ENCODE measurements around the gene POU2F3.

The POU2F3 gene

DNA sequence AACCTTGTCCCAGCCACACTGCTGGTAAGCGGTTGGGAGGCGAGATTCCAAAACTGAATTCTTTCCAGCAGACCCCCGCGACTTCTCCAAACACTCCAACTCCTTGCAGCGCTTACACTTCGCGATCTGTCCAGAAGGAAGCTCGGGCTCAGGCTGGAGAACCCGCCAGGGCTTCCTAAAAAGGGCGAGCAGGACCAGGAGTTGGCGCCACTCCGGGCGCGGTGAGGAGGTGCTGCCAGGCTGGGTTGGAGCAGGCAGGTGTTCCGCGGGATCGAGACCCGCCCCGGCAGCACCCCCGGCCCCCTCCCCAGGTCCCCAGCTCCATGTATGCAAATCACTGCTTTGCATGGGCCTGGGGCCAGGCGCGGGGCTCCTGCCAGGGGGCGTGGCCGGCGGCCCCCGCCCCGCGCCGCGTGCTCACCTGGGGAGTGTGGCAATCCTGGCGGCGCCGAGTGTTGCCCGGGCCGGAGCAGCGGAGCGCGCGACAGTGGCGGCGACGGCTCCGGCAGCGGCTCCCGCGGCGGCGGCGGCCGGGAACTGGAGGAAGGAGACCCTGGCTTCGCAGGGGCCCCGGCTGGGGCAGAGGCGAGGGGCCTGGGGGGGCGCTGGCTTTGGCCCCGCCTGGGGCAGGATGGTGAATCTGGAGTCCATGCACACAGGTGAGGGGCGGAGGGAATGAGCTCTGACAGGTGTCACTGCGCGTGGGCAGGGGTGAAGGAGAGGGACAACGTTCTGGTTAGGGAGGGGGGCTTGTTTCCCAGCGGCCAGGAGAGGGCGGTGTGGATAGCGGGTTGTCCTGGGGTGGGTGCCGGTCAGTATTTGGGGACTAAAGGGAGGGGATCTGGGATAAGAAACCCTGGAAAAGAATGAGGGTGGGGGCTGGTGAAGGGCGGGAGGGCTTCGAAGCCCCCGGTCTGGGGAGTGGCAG is at the start of gene POU2F3:
TSS of gene POU2F3 (plus strand) at position 428 of the 928 bp plus-strand sequence. CDS start at position 632, 204 bp downstream.
- DNase-seq (ENCODE audit: low spot score), result no peak

DNA sequence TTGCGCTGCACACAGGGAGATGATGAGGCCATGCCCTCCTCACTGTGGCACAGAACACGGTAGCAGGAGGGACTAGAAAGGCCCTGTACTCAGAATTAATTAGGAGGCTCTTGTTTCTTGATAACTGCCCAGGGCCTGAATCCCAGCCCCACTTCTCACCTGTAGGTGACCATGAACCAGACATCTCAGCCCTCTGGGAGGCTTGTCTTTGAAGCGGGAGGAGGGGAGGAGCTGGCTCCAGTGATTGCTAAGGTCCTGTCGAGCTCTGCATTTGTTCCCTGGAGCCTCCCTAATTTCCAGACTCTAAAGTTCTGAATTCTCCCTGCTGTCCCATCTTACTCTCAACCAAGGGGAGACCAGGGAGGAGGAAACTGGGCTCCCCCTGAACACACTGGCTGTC is 48.9 kb upstream of the POU2F3 start:
- DNase-seq (ENCODE audit: low spot score), result no peak

DNA sequence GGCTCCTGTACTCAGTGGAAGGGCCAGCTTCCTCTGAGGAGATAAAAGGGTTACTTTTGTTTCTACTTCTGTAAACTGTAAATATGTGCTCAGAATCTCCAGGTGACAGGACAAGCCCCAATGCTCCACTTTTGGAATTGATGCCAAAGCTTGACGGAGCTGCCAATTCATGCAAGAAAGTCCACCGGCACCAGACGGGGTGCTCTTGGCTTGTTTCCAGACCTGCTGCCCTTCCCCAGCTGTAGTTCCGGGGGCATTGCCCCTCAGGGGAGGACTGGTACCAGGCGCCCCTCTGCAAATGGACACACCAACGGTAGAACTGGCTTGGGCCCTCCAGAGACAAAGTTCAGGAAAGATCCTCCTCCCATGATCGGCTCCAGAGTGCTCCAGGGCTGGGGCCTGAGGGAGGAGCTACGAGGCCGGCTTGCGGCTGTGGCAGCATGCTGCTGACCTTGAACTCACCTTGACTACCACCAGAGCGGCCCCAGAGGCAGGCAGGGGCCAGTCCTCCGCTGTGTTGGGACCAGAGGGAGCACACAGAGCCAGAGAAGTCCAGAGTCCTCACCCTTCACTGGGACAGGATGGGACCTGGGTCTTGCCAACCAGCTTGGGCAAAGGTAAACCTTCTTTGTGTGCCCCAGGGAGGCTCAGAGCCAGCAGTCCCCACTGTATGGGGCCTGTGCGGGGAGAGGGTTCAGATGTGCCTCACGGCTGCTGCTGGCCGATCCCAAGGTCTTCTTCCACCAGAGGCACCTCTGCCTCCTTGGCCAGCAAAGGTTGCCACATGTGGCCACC is 46.9 kb upstream of the POU2F3 start:
- DNase-seq (ENCODE audit: low spot score), result no peak

DNA sequence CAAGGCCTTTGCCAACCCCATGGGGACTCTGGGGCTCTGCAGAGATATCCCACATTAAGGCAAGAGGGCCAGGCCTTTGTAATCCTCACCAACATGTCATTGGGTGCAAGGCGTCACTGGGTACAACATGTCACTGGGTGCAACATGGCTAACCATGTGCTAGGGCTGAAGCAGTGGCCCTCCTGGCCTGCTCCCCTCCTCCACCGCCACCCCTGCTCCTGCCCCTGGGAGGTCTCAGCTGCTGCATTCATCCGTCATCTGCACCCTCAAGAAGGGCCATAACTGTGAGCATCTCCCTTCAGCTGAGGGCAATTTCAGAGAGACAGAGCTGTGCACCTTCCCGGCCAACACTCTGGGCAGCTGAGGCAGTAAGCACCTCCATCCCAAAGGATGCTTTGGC is 45.8 kb upstream of the POU2F3 start:
- no peak for DNase-seq (ENCODE audit: low spot score)

DNA sequence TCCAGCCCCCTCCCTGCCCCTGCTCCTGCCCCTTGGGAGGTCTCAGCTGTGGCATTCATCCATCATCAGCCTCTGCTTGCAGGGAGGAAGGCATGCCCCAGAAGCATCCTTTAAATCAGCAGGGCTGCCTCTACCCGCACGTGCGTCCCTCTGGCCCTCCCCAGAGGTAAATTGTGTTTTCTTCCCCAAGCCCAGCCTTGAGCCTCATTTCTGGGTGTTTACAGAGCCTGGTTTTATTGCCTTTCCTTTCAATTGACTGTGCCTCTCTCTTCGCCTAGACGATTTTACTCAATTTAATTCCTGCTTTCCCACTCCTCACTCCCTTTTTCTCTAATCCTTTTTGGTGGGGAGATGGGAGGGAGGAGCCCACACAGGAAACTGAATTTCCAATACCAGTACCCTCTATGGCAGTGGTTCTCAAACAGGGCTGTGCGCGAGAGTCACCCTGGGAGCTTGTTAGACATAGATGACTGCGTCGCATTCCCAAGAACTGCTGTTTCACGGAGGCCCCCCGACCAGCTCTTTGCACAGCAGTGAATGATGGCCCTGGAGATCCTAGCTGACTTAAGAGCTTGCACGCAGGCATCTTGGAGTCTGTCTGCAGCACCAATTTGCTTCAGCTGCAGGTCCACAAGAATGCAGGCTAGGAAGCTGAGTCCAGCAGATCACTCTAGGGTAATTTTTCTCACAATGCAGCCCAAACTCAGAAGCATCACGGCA is 44.2 kb upstream of the POU2F3 start:
- no peak for DNase-seq (ENCODE audit: low spot score)

DNA sequence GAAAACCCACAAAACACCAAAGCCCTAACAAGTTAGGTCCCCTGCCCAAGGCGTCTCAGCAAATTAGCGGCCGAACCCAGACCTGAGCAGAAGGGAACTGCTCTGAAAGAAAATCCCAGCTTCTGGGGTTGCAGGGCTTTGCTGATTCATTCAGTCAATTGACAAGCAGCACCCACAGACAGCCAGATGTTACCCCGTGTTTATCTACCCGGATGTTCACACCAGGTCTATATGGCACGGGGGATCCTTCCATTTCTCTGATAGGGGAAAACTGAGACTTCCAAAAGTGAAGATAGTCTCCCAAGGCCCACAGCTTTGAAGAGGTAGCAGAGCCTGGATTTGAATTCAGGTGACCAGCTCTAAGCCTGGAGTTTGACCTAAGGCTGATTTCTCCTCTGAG is 43.1 kb upstream of the POU2F3 start:
- no peak for DNase-seq (ENCODE audit: low spot score)

DNA sequence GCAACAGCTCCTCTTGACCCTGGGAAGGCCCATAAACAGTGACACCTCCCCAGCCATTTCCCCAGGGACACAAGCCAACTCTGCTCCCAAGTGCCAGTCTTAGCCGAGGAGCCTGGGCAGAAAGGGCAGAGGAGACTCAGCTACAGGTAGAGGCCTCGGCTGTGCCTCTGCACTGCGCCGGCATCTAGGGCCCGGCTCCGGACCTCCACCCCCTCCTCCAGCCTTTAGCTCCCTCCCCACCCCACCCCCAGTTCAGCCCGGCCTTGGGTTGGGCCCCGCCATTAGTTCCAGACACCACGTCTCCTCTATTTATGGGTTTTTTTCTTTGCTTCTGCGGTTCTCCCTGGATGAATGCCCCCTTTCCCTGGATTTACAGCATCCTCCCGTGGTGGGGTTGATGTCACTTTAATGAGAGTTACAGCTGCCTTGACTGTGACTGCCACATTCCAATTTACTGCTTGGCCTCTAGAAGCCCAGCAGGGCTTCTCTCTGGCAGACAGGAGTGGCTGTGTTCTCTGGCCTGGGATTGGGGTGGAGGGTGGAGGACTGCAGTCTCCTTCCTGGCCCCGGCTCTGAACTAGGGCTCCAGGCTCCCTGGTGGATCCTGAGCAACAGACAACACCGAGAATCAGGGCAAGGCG is 42.6 kb upstream of the POU2F3 start:
- DNase-seq (ENCODE audit: low spot score), result no peak

DNA sequence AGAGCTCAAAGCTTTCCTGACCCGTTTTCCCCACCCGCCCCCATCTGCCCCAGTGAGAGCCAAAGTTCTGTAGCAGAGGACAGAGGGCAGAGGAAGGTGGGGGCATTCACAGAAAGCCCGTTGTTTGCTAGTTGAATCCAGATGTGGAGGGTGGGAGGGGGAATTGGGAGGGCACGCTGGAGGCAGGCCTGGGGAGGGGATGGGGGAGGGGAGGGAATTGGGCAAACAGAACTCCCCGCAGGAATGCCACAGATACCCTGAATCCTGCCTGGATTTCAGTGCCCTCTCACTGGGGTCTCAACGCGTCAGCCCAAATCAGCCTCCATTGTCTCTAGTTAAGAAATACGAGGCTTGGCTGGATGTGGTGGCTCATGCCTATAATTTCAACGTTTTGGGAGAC is 42.0 kb upstream of the POU2F3 start:
- DNase-seq (ENCODE audit: low spot score), result no peak

DNA sequence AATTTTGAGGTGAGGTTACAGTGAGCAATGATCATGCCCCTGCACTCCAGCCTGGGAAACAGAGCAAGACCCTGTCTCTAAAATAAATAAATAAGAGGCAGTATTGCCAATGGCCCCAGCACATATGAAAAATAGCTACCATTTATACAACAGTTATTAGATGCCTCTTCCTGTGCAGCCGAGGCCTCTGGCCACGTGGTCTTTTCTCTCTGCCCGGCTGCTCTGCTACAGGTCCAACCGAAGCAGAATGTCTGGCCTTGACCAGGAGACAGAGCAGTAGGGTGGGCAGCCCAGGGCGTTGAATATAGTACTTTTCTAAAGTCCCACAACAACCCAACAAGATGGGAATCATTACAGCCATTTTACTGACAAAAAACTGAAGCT is 41.5 kb upstream of the POU2F3 start:
- DNase-seq (ENCODE audit: low spot score), result no peak

DNA sequence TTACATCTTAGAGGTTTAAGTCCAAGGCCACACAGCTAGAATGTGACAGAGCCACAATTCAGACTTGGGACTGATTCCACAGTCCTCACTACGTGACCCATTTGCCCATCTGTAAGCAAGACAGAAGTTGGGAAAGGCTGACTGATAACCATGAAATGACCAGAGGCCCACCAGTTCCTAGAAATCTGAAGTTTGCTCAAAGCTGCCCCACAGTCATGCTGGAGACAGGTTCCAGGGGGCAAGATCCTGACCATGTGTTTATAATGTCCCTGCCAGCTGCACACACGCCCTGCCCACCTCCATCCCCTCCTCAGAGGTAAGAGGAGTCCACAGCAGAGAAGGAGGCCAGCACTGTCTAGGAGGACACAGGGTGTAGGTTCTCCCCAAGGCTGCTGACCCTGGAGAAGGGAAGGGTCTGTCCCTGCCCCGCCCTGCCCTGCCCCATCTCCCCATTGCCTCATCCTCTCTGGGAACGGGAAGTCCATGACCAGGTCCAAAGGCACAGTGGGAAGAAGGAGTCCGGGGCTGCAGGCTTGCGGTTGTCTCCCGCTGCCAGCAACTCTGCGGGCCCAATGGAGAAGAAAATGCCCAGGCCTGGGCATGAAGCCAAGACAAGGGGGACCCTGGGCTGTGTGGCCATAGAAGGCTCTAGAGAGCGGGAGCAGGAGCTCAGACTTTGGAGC is 41.0 kb upstream of the POU2F3 start:
- DNase-seq (ENCODE audit: low spot score), result no peak

DNA sequence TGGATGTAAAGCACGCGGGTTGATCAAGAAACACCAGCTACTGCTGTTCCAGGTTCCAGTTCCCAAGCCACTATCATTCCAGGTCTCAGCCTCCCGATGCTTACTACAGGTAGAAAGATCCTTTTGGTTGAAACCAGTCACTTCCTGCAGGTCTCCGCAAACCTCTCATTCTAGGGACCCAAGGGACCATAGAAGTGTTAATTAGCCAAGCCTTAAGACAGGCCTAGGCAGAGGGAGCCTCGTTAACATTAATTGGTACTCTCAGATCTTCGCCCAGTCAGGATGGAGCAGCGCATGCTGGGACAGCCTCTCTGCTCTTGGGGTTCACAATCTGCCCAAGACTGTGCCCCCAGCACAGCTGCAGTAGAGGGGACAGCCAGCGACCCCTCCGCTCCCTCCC is 40.3 kb upstream of the POU2F3 start:
- no peak for DNase-seq (ENCODE audit: low spot score)

DNA sequence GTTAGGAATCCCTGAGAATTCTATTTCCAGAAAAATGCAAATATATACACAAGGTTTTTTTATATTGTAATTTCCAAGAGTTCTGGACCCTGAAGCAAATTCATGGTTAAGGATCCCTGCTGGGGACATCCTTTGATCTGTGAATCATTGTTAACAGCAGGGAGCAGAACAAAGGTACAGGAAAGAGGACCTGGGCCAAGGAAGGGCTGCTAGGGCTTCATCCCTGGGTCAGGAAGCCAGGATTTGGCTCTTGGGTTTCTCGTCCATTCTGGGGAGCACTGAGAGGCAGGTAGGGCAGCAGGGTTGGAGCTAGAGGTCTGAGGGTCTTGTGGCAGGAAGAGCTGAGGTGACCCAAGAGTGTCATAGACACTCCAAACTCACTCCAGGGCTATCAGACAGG is 39.3 kb upstream of the POU2F3 start:
- no peak for DNase-seq (ENCODE audit: low spot score)

DNA sequence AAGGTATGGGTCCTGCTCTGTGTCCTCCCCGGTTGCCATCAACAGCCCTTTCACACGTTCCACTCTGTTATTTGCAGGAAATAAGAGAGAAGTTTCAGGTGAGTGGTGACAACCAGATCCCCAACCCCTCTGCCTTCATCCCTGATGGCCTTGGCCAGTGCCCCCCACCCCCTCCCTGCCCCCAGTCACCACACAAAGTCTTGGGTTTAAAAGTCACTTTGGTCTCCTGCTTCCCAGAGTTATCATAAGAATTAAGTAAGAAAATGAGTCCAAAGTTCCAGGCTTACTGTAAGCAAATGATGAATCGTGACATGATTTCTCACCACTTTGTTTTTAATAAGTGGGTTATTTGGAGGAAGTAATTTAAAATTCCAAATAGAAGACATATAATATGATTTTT is 38.3 kb upstream of the POU2F3 start:
- DNase-seq (ENCODE audit: low spot score), result no peak

DNA sequence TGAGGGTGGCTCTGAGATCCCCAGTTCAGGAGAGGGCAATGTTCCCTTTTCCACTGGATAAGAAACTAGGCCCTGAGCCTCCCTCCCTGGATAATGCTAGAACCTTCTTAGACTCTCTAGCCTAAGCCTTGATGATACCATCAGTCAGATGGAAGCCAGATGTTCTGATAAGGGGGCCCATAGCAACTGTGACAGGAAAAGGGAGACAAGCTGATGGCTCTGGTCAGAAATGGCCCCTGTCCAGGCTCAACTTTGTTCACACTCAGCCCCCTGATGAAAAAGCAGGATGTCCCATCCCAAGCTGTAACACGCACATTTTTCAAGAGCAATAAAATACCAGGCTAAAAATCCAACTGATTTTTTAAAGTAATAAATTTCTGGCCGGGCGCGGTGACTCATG is 36.3 kb upstream of the POU2F3 start:
- no peak for DNase-seq (ENCODE audit: low spot score)

DNA sequence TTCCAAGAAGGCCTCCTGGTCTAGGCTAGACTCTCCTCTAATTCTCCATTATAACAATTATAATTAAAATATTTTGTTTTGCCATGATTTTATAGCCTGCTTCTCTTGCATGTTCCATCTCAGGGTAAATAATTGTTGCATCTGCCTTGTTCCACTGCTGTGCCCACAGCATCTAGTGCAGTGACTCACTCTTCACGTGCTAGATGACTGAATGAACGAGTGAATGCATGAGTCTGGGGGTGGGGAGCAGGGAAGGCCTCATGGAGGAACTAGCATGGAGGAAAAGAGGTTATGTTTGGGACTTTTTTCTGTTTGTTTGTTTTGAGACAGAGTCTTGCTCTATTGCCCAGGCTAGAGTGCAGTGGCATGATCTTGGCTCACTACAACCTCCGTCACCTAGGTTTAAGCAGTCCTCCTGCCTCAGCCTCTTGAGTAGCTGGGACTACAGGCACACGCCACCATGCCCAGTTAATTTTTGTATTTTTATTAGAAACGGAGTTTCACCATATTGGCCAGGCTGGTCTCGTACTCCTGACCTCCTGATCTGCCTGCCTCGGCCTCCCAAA is 34.3 kb upstream of the POU2F3 start:
- peak; percentile 70 for DNase-seq (ENCODE audit: low spot score)

DNA sequence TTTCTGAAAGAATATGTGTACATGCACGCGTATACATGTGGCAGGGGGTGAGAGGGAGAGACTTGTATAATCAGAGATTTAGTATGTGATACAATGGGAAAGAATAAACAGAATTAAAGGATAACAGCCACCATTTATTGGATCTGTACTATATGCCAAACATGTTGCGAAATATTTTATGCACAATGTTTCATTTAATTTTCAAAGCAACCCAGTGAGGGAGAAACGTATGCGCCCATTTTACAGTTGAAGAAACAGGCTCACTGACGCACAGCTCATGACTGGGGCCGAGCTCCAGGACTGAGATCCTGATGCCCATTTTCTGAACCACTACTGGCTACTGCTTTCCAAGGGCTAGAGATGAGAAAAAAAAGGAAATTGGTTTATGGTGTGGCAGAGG is 32.4 kb upstream of the POU2F3 start:
- DNase-seq (ENCODE audit: low spot score), result no peak

DNA sequence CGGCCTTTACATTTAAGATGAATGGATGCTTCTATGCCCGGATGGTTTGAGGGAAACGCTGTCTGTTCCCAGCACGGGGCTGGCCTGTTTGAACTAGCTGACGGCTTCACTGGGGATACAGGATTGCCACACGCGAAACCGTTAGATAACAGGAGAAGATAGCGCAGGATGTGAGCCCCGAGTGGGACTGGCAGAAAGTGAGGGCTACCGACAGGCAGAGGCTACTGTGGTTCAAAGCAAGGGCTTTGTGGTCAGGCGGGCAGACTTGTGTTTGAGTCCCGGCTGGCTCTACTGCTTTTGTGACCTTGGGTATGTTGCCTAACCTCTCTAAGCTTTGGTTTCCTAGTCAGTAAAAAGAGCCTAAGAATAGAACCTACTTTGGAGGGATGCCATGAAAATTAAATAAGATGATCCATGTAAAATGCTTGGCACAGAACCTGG is 31.9 kb upstream of the POU2F3 start:
- no peak for DNase-seq (ENCODE audit: low spot score)

DNA sequence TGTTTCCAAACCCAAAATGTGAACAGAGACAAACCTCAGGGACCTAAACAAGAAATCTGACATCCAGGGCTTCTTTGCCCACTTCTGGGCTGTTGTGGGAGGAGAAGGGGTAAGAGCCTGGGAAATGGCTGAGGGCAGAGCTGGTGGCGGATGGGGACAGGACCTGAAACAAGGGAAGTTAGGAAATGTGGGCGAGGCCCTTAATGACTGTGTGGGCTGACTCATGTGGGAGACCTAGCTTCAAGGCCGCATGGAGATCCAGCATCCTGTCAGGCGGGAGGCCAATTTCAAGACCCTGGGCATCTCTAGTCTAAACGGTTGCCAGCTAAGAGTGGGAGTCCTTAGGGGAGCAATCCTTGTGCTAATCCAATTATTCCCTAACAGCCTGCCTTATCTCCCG is 31.2 kb upstream of the POU2F3 start:
- DNase-seq (ENCODE audit: low spot score), result peak; percentile 51

DNA sequence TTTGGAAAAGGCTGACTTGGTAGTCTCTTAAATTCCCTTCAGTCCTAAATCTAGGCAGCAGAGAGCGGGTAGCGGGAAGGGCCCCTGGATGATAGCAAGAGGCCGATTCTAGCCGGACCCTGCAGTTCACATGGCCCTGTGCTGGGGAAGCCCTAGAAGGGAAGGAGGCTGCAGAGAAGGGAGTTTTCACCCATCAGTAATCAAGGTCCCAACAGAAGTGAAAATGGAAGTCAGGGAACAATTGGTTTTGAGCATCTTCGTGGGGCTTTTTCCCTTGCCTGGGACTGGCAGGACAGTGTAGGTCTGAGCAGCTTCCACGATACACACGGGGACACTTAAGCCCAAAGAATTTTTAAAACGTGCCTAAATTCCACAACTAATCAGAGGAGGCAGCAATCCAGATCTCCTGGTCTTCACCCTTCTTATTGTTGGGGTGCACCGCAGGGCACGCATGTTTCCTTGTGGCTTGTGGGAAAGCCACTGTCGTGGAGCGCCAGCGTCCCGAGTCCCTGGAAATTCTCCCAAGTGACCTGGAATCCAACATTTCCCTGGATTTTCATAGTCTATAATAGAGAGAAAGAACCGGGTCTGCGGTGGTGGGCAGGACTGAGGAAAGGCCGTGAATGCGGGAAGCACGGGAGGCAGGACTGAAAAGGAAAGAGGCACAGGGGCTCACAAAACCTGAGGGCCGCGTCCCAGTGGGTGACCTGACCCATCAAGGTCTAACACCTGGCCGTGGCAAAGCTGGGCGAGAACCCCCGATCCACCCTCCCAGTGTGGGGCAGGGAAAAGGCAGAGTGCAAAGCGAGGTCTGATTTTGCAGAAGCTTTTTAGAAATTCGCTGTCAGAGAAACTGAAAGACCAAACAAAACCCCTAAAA is 30.0 kb upstream of the POU2F3 start:
- peak; percentile 30 for DNase-seq (ENCODE audit: low spot score)

Data from AG08396 (cell line).